Breast epithelium (tissue), 3 donors: Measurements from ENCODE around the gene DNAAF9.

ENCODE experiments used
- CTCF ChIP-seq, 3 donors: fragments of 450-650 bp; IDR thresholded peaks; one replicate each; pipeline ENCODE4 v1.5.1; 2016 to 2017; ENCODE audit warnings: antibody characterized with exemption in 3 of 3, mild to moderate bottlenecking in 3 of 3, moderate library complexity in 3 of 3
- POLR2A ChIP-seq: fragments of 450-650 bp; IDR thresholded peaks from one replicate; pipeline ENCODE4 v1.6.1; 2016; ENCODE audit warnings: antibody characterized with exemption, mild to moderate bottlenecking, moderate library complexity
- POLR2AphosphoS5 ChIP-seq, 3 donors: sonication (generic); formaldehyde crosslinking; IDR thresholded peaks; one replicate each; pipeline ENCODE4 v1.6.1; 2017; ENCODE audit warnings: antibody characterized with exemption in 3 of 3

- no peak for TF ChIP-seq CTCF (IDR thresholded peaks at IDR 0.05)
- no peak for TF ChIP-seq POLR2A
- TF ChIP-seq POLR2AphosphoS5 (IDR thresholded peaks at IDR 0.05) = no peak
Observed at GRCh38 chr20:3367089-3367488, 40.4 kb downstream of the DNAAF9 start.
